Activated naive CD8-positive, alpha-beta T cell treated with anti-CD3 and anti-CD28 coated beads for 36 hours (primary cell): Measurements from ENCODE around the gene AHNAK2. TPM values are rescaled to one million over a fixed set of nuclear protein-coding genes. Genes with fewer than 3 reads are reported as not detected.
A peak's percentile ranks its signal among the peaks of the same experiment; 100 is the strongest.

ENCODE experiments used
- DNase-seq: peaks from one replicate; pipeline ENCODE4 v3.0.0; 2021
- H3K27ac Mint-ChIP-seq: one replicate; pipeline ENCODE4 v1.8.0; 2022; ENCODE audit warnings: mild to moderate bottlenecking, moderate library complexity, mixed read lengths
- H3K27me3 Mint-ChIP-seq: one replicate; pipeline ENCODE4 v1.8.0; 2022; ENCODE audit warnings: mild to moderate bottlenecking, mixed read lengths
- H3K36me3 Mint-ChIP-seq: one replicate; pipeline ENCODE4 v1.8.0; 2021; ENCODE audit warnings: mild to moderate bottlenecking, mixed read lengths
- H3K4me1 Mint-ChIP-seq: one replicate; pipeline ENCODE4 v1.8.0; 2021; ENCODE audit warnings: mixed read lengths
- H3K4me3 Mint-ChIP-seq: one replicate; pipeline ENCODE4 v1.8.0; 2022; ENCODE audit warnings: mild to moderate bottlenecking, moderate library complexity, mixed read lengths
- H3K9me3 Mint-ChIP-seq: one replicate; pipeline ENCODE4 v1.8.0; 2022; ENCODE audit warnings: mixed read lengths
- total RNA-seq, 2 experiments: library from RNA; stranded (reverse); gene quantifications; one replicate each; pipeline ENCODE4 v1.2.3, GENCODE V29; 2021

AHNAK2 gene
- total RNA-seq, 2 experiments from 2014 or later: 0.02 TPM; not detected in 1

DNA sequence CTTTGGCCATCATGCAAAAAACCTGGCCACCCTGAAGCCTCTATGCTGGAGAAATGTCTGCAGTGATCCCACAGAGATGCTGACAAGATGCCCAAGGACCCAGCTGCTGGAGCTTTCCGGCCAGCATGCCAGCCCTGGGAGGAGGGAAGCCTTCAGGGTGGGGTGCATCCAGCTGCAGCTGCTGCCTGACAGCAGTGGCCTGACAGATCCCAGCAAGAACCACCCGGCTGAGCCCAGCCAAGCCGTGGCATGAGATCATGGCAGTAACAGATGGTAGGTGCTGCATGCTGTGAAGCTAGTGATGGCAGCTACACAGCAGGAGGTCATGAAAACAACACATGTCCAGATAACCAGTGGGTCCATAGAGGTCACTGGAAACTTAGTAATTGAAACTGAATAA is 21.2 kb upstream of the AHNAK2 start:
- peaks cover 3% of the 10 kb centered on the region for H3K36me3 Mint-ChIP-seq
- DNase-seq: no peak
- H3K9me3 Mint-ChIP-seq: no peaks in the 10 kb centered on the region
- H3K4me3 Mint-ChIP-seq: no peak overlapping the region
- H3K27me3 Mint-ChIP-seq: no peaks in the 10 kb centered on the region
- H3K4me1 Mint-ChIP-seq: no peaks in the 10 kb centered on the region
- H3K27ac Mint-ChIP-seq: no peak overlapping the region

DNA sequence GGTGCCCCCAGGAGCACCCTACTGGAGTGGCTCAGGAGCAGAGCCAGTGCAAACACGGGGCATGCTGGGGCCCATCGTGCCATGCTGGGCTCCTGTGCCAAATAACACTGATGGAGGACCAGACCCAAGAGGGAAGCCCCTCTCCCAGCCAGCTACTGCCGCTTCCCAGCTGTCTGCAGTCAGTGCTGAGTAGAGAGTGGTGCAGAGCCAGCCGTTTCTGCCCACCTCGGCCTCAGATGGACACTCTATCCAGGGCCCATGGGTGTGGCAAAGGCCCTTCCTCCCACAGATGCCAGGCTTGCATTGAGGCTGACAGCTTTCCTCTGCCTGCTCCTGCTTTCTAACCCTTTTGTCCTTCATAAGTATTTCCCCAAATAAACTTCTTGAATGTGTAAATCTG is 20.6 kb upstream of the AHNAK2 start:
- Mint-ChIP-seq H3K4me3 (no peak overlapping the region), H3K36me3 (peaks cover 3% of the 10 kb centered on the region), H3K27me3 (no peaks in the 10 kb centered on the region), H3K27ac (no peak overlapping the region), H3K9me3 (no peaks in the 10 kb centered on the region), H3K4me1 (no peaks in the 10 kb centered on the region)
- no peak for DNase-seq

DNA sequence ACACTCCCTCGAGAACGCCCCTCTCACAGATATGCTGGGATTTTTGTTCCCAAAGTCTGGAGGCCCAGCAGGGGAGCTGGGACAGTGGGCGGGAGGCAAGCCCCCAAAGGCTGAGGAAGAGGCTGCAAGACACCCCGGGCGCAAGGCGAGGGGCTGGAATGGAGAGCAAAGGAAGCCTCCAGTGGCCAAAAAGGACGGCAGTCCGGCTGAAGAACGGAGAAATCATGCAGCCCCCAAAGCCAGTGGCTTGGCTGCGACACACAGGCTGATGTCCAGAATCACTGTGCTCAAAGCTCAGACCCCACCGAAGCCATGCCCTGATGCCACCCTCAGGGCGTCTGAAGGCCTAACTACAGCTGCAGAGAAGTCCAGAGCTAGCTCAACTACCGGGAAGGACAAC is 18.3 kb upstream of the AHNAK2 start:
- no peak overlapping the region for H3K4me3 Mint-ChIP-seq
- H3K27me3 Mint-ChIP-seq: no peaks in the 10 kb centered on the region

DNA sequence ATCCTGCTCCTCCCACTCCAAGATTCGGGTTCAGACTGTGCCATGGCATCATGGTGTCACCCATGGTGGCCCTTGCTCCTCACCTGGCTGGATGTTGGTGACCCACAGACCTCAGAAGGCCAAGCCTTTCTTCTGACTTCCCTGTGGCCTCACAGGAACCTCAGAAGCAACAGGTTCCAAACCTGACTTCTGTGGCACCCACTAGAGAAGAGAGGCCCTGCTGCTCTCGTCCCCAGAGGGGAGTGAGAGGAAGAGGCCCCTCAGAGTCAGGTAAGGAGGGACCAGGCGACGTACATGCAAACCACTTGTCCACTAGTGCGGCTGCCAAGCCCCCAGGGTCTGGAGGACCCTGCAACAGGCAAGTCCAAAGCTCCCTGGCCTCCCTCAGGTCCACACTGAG is 17.9 kb upstream of the AHNAK2 start:
- H3K36me3 Mint-ChIP-seq: peaks cover 9% of the 10 kb centered on the region
- H3K4me3 Mint-ChIP-seq: no peak overlapping the region
- no peaks in the 10 kb centered on the region for H3K4me1 Mint-ChIP-seq
- no peaks in the 10 kb centered on the region for H3K27me3 Mint-ChIP-seq
- H3K27ac Mint-ChIP-seq: no peak overlapping the region
- peaks cover 1% of the 10 kb centered on the region for H3K9me3 Mint-ChIP-seq
- DNase-seq: no peak

More for the DNA sequence above, 18.3 kb upstream of the AHNAK2 start:
- no peak for DNase-seq
- H3K4me1 Mint-ChIP-seq: no peaks in the 10 kb centered on the region
- no peak overlapping the region for H3K27ac Mint-ChIP-seq
- H3K9me3 Mint-ChIP-seq: peaks cover 1% of the 10 kb centered on the region
- H3K36me3 Mint-ChIP-seq: peaks cover 9% of the 10 kb centered on the region

DNA sequence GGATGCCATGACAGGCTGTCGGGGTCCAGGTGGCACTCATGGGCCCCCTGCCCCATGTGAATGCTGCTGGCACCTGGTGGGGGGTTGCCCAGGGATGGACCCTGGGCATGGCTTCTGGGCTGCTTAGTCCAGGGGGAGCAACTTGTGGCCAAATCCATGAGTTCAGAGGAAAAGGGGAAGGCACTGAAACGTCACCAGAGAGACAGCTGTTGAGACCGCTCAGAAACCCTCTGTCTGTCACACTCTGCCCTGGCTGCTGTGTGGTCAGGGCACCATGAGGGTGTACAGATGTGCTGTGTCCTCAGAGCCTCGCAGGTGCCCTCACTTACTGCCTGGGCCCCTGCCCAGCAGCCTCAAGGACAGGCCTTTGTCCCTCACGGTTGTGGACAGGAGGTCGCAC is 16.8 kb upstream of the AHNAK2 start:
- Mint-ChIP-seq H3K4me3 (no peak overlapping the region), H3K27me3 (no peaks in the 10 kb centered on the region), H3K9me3 (peaks cover 1% of the 10 kb centered on the region), H3K27ac (no peak overlapping the region), H3K36me3 (peaks cover 9% of the 10 kb centered on the region), H3K4me1 (no peaks in the 10 kb centered on the region)
- no peak for DNase-seq

DNA sequence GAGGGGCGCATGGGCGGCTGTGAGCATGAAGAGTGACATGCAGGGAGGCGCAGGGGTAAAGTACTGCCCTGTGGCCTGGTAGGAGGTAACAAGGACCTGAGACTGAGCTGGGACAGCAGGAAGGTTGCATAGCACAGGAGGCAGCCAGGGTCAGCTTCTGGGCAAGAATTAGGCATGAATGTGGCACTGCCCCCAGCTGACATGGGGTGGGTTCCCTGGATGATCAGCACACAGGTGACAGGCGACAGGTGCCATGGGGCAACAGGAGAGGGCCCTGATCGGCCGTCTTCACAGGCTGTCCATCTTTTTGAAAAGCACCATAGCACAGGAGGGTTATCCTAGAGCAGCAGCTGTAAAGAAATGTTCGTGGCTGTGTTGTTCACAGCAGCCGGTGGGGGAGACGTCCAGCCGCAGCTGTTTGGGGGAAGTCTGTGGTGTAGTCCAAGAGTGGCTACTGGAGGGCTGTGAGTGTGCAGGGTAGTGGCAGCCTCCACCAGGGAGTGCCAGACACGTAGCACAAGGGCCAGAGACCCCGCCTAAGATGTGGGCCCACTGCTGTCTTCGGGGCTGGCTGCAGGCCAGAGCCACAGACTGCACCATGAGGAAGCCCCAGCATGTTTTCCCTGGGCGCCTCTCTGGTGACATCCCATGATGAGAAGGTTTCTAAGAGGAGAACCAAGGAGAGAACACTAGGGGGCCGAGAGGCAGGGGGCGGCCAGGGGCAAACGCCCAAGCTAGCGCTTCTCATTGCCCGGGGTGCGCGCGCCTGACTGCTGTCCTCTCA is 15.8 kb upstream of the AHNAK2 start:
- H3K9me3 Mint-ChIP-seq: peaks cover 1% of the 10 kb centered on the region
- H3K36me3 Mint-ChIP-seq: peaks cover 6% of the 10 kb centered on the region
- no peaks in the 10 kb centered on the region for H3K4me1 Mint-ChIP-seq
- peak overlapping the region; percentile 25 for H3K27ac Mint-ChIP-seq
- no peaks in the 10 kb centered on the region for H3K27me3 Mint-ChIP-seq
- no peak overlapping the region for H3K4me3 Mint-ChIP-seq
- DNase-seq: no peak

DNA sequence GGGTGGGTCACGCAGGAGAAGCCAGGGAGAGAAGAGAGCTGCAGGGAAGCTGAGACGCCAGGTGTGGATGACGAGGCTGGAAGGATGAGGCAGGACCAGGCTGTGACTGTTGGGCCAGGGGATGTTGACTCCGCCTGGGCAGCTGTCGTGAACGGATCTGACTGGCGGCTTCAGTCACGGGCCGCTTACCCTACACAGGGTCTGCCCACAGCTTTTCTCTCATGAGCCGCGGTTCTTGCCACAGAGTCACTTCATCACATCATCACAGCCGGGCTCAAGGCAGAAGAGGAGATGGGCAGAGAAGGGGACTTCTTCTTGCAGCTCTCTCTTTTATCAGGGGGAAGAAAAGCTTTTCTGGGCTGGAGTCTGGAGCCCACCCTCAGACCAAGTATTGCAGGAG is 15.1 kb upstream of the AHNAK2 start:
- DNase-seq: no peak
- Mint-ChIP-seq H3K36me3 (peaks cover 6% of the 10 kb centered on the region), H3K4me3 (no peak overlapping the region), H3K4me1 (no peaks in the 10 kb centered on the region), H3K27me3 (no peaks in the 10 kb centered on the region), H3K9me3 (peaks cover 1% of the 10 kb centered on the region), H3K27ac (peak overlapping the region; percentile 25)

DNA sequence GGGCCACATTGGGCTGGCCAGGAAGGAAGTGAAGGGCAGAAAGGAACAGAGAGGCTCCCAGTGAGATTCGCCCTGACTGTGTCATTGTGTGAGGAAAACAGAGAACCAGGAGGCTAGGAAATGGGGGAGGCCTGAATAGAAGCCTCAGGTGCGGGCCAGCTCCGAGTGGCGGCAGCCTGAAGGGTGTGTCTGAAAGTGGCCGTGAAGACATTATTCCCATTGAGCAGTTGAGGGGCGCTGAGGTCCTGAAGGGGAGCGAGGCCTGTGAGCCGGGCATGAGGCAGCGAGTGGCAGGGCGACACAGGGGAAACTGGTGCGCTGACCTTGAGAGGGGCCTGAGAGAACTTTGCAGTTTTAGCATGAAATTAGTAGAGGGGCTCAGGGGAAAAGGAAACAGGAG is 14.3 kb upstream of the AHNAK2 start:
- Mint-ChIP-seq H3K27ac (no peak overlapping the region), H3K27me3 (no peaks in the 10 kb centered on the region), H3K9me3 (peaks cover 1% of the 10 kb centered on the region), H3K4me3 (no peak overlapping the region), H3K4me1 (no peaks in the 10 kb centered on the region), H3K36me3 (peaks cover 6% of the 10 kb centered on the region)
- DNase-seq: no peak

DNA sequence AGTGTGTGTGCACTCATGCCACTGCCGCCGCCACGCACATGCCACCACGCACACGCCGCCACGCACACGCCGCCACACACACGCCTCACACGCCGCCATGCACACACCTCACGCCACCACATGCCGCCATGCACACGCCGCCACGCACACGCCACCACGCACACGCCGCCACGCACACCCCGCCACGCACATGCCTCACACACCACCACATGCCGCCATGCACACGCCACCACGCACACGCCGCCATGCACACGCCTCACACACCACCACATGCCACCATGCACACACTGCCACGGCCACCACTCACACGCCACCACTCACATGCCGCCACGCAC is 13.7 kb upstream of the AHNAK2 start:
- H3K27ac Mint-ChIP-seq: no peak overlapping the region
- no peak overlapping the region for H3K4me3 Mint-ChIP-seq
- H3K36me3 Mint-ChIP-seq: peaks cover 6% of the 10 kb centered on the region
- H3K9me3 Mint-ChIP-seq: peaks cover 1% of the 10 kb centered on the region
- no peaks in the 10 kb centered on the region for H3K27me3 Mint-ChIP-seq
- DNase-seq: no peak
- H3K4me1 Mint-ChIP-seq: no peaks in the 10 kb centered on the region

DNA sequence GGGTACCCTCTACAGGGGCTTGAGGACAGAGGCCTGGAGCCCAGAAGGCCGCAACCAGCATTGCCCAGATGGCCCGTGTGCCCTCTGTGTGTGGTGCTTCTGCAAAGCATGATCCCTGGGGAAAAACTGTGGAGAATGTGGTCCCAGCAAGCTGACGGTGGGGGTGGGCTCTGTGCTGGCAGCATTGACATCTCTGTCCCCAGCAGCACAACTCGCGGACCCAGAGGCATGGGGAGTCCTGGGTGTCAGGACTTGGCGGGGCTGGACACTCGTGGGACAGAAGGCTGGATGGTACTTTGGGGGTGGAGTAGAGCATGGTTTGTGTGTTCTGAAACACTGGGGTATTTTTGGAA is 11.8 kb upstream of the AHNAK2 start:
- peaks cover 6% of the 10 kb centered on the region for H3K36me3 Mint-ChIP-seq
- H3K4me3 Mint-ChIP-seq: no peak overlapping the region
- no peaks in the 10 kb centered on the region for H3K4me1 Mint-ChIP-seq
- DNase-seq: no peak
- peaks cover 1% of the 10 kb centered on the region for H3K9me3 Mint-ChIP-seq
- no peak overlapping the region for H3K27ac Mint-ChIP-seq
- no peaks in the 10 kb centered on the region for H3K27me3 Mint-ChIP-seq

DNA sequence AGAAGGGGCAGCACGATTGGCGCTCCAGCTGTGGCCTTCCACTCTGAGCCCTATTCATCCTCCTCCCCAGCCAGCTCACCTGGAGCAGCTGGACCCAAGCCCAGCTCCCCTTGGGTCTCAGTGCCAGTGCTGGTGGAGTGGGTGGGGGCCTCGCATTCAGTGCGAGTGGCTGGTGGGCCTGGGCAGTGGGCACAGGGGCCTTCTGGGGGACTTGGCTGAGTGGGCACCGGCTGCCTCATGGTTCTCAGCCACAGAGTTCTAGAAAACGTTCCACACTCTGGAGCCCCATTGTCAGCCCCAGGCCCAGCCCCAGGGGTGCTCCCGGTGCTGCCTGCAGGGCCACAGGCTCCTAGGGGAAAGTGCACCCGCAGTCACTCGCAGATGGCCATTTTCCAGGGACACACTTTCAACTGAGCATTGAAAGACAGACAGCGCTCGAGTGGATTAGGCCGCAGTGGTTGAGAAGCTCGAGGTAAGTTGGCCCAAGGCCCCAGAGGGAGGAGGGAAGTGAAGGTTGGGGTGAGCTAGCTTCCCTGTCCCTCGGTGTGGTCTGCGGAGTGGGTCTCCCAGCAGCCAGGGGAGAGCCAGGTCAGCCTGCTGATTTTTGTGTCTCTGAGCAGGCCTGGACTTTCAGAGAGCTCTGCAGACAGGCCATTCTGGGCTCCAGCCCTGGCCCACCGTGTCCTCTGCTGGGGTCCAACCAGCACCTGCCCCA is 11.2 kb upstream of the AHNAK2 start:
- H3K36me3 Mint-ChIP-seq: peaks cover 6% of the 10 kb centered on the region
- H3K27me3 Mint-ChIP-seq: no peaks in the 10 kb centered on the region
- DNase-seq: no peak
- no peak overlapping the region for H3K4me3 Mint-ChIP-seq
- H3K27ac Mint-ChIP-seq: no peak overlapping the region
- H3K9me3 Mint-ChIP-seq: peaks cover 1% of the 10 kb centered on the region
- H3K4me1 Mint-ChIP-seq: no peaks in the 10 kb centered on the region

DNA sequence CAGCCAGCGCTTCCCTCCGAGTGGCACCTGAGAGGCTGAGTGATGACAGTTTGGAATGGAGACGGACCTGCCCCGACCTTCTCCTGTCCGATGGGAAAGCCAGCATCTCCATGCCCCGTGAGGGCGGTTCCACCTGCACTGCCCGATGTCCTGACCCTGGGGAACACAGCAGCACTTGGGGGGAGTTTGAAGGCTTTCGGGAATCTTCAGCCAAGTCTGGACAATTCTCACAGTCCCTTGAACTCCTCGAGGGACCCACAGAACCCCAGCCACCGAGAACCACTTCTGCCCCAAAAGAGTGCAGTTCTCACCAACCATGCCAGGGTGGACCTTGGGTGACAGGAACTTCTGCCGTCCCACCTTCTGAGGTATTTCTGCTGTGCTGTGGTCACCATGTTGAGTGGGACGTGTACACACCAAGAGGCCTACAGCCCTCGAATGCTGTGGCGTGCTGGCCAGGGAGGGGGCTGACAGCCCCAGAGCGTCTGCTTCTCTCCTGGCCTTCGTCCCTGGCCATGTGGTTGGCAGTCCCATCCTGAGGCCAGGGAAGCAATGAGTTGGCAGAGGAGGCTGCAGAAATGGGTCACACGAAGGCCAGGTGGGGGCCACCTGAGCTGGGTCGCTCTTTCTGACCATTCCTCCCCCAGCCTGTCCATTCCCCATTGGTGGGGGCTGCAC is 8.5 kb upstream of the AHNAK2 start:
- Mint-ChIP-seq H3K36me3 (peaks cover under 1% of the 10 kb centered on the region), H3K4me1 (no peaks in the 10 kb centered on the region), H3K4me3 (peak overlapping the region; percentile 69), H3K27ac (no peak overlapping the region), H3K27me3 (no peaks in the 10 kb centered on the region), H3K9me3 (no peaks in the 10 kb centered on the region)
- no peak for DNase-seq

DNA sequence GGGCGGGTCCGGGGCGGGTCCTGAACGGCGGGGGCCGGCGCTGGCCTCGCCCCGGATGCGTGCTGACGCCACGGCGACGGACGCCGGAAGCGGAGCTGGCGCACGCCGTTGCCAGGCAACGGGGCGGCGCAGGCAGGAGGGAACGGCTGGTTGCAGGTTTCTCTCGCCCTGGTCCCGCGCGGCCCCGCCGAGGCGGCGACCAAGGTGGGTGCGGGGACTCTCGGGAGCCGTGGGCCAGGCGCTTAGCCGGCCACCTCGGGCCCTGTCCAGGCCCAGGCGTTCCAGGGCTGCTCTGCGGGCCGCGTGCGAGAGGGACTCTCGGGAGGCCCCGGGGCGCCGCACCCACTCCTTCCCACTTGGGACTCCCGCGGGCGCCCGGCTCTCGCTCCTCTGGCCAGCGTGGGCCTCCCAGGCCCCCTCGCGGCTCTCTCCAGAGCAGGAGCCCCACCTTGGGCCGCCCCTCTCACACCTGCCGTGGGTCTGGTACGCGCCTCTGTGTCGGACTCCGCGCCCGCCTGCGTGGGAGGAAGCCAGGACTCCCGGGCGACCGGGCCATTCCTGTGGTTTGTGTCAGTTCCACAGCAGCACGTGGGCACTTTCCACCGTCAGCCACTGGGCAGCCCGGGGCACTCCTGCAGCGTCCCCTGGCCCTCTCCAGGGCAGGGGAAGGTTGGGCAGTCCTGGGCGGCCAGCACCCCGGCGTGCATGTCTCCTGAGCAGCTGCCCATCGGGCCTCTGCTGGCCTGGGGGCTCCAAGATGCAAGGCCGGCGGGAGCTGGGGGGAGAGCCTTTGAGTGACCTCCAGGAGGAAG is 7.7 kb upstream of the AHNAK2 start, which contains the start of gene CLBA1:
Gene CLBA1, plus strand, starts transcription at position 114 of the 812 bp plus-strand sequence. Its CDS starts 644 bp downstream, at position 758.
- peak; percentile 92 for DNase-seq
- Mint-ChIP-seq H3K4me1 (no peaks in the 10 kb centered on the region), H3K4me3 (peak within 1 kb of the TSS; percentile 69)

DNA sequence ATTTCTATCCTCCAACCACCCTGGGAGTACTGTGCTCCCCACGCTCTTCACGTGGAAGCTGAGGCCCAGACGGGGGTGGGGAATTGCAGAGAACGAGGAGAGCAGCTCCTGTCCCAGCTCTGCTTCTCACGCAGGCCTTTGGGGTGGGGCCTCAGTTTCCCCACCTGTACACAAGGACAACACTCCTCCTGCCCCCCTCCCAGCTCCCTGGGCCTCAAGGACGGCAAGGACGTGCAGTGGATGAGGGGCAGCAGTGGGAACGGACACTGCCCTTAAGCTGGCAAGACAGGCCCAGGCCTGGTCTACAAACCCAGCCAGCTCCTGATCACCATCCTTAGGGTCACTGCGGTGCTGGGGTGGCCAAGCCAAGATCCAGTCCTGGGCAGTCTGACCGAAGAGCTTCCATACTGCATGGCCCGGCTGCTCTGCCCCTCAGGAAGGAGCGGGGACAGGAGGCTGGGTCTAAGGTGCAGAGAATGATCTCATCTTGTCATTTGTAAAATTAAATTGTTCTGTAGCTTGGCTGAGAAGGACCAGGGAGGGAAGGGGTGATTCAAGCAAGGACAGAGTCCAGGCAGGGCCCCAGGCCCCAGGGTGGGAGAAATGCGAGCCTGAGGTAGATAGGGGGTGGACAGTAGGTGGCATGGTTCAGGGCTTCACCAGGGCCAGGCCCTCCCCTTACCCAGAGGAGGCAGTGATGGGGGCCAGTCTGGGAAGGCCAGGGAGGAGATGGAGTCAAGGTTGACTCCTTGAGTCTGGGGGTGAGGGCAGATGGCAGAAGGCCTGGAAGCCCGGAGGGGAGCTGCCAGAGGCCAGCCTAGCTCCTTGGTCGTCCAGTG is 6.1 kb upstream of the AHNAK2 start:
- H3K4me1 Mint-ChIP-seq: no peaks in the 10 kb centered on the region
- no peak for DNase-seq
- H3K9me3 Mint-ChIP-seq: no peaks in the 10 kb centered on the region
- no peaks in the 10 kb centered on the region for H3K27me3 Mint-ChIP-seq
- no peaks in the 10 kb centered on the region for H3K36me3 Mint-ChIP-seq
- H3K4me3 Mint-ChIP-seq: peak overlapping the region; percentile 61
- H3K27ac Mint-ChIP-seq: peak overlapping the region; percentile 52

More for the DNA sequence above, 7.7 kb upstream of the AHNAK2 start, which contains the start of gene CLBA1:
- Mint-ChIP-seq H3K27ac (peak within 1 kb of the TSS; percentile 54), H3K9me3 (no peaks in the 10 kb centered on the region), H3K27me3 (no peaks in the 10 kb centered on the region), H3K36me3 (no peaks in the 10 kb centered on the region)
